ENCODE measurements around the gene NFATC2IP. TPM values are rescaled to one million over a fixed set of nuclear protein-coding genes. Genes with fewer than 3 reads are reported as not detected.

Gene NFATC2IP
- total and polyA plus RNA-seq, 9 of the 15 experiments (the other 6 are each of a cell fraction or from before 2014, with no cell fraction given), result 15.6 to 106 (median 46.9) TPM

DNA sequence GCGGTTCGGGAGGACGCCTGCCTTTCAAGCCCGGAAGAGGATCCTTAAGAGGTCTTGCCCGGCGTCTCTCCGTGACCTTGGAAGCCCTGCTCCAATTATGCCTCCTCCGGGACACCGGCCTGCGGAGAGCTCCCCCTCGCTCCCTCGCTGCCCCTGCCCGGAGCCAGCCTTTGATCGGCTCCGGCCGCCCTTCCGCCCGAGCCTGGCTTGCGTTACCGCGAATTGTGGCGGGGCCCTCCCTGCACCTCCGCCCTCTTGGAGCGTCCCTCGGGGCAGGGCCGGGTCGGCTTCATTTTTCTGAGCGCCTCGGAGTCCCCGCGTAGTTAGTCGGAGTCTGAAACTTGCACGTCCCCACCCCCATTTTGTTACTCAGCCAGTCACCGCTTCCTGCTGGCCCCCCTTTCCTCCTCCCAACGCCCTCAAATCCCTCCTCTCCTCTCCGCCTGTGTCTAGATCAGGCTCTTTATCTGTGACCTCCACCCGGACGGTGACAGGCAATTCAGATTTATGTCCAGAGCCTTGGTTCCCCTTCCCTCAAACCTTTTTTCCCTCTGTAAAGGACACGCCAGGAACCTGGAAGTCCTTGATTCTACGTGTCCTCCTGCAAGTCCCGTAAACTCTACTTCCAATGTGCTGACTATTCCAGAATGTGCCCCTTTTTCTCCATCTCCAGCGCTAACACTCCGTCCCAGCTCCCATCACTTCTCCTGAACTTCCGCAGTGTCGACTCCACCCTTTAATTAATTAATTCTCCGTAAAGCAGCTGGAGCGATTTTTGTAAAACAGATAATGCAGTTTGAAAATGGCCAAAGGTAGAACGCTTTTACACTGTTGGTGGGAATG, 25.1 kb upstream of the NFATC2IP start (continued):
- TF ChIP-seq, protein P1, sequence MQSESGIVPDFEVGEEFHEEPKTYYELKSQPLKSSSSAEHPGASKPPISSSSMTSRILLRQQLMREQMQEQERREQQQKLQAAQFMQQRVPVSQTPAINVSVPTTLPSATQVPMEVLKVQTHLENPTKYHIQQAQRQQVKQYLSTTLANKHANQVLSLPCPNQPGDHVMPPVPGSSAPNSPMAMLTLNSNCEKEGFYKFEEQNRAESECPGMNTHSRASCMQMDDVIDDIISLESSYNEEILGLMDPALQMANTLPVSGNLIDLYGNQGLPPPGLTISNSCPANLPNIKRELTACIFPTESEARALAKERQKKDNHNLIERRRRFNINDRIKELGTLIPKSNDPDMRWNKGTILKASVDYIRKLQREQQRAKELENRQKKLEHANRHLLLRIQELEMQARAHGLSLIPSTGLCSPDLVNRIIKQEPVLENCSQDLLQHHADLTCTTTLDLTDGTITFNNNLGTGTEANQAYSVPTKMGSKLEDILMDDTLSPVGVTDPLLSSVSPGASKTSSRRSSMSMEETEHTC (IDR thresholded peaks at IDR 0.05), result peak; percentile 15; the same call in 1 of the 2 replicates
- TF ChIP-seq ZKSCAN3 (CRISPR knock-in tag; IDR thresholded peaks at IDR 0.05), result no peak
- TF ChIP-seq, protein P2, sequence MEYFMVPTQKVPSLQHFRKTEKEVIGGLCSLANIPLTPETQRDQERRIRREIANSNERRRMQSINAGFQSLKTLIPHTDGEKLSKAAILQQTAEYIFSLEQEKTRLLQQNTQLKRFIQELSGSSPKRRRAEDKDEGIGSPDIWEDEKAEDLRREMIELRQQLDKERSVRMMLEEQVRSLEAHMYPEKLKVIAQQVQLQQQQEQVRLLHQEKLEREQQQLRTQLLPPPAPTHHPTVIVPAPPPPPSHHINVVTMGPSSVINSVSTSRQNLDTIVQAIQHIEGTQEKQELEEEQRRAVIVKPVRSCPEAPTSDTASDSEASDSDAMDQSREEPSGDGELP (CRISPR knock-in tag; IDR thresholded peaks at IDR 0.05; ENCODE audit: borderline replicate concordance), result 0 out of 2 replicates have a peak, but pooled peaks have one; percentile 38
- TF ChIP-seq ETV5 (CRISPR knock-in tag; IDR thresholded peaks at IDR 0.05; ENCODE audit: low read depth), result peak; percentile 76
- TF ChIP-seq ZNF699 (CRISPR knock-in tag; IDR thresholded peaks at IDR 0.05; ENCODE audit: insufficient replicate concordance), result no peak
- no peak for TF ChIP-seq SAP30 (IDR thresholded peaks at IDR 0.05; ENCODE audit: borderline replicate concordance, insufficient read depth, low read depth, low read length, poor library complexity, severe bottlenecking)
- TF ChIP-seq ZC3H11A (IDR thresholded peaks at IDR 0.05; ENCODE audit: low read depth, low read length), result no peak
- TF ChIP-seq, protein P3, sequence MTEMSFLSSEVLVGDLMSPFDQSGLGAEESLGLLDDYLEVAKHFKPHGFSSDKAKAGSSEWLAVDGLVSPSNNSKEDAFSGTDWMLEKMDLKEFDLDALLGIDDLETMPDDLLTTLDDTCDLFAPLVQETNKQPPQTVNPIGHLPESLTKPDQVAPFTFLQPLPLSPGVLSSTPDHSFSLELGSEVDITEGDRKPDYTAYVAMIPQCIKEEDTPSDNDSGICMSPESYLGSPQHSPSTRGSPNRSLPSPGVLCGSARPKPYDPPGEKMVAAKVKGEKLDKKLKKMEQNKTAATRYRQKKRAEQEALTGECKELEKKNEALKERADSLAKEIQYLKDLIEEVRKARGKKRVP (CRISPR knock-in tag; IDR thresholded peaks at IDR 0.05), result peak; percentile 71; the same call in 1 of the 2 replicates
- TF ChIP-seq, protein P4, sequence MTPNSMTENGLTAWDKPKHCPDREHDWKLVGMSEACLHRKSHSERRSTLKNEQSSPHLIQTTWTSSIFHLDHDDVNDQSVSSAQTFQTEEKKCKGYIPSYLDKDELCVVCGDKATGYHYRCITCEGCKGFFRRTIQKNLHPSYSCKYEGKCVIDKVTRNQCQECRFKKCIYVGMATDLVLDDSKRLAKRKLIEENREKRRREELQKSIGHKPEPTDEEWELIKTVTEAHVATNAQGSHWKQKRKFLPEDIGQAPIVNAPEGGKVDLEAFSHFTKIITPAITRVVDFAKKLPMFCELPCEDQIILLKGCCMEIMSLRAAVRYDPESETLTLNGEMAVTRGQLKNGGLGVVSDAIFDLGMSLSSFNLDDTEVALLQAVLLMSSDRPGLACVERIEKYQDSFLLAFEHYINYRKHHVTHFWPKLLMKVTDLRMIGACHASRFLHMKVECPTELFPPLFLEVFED (CRISPR knock-in tag; conservative IDR thresholded peaks at IDR 0.05), result peak; percentile 18; the same call in 1 of the 2 replicates
- no peak for TF ChIP-seq ZNF239 (CRISPR knock-in tag; IDR thresholded peaks at IDR 0.05)
- TF ChIP-seq, protein P5, sequence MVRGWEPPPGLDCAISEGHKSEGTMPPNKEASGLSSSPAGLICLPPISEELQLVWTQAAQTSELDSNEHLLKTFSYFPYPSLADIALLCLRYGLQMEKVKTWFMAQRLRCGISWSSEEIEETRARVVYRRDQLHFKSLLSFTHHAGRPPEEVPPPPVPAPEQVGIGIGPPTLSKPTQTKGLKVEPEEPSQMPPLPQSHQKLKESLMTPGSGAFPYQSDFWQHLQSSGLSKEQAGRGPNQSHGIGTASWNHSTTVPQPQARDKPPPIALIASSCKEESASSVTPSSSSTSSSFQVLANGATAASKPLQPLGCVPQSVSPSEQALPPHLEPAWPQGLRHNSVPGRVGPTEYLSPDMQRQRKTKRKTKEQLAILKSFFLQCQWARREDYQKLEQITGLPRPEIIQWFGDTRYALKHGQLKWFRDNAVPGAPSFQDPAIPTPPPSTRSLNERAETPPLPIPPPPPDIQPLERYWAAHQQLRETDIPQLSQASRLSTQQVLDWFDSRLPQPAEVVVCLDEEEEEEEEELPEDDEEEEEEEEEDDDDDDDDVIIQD (CRISPR knock-in tag; IDR thresholded peaks at IDR 0.05), result no peak
- TF ChIP-seq, protein P6, sequence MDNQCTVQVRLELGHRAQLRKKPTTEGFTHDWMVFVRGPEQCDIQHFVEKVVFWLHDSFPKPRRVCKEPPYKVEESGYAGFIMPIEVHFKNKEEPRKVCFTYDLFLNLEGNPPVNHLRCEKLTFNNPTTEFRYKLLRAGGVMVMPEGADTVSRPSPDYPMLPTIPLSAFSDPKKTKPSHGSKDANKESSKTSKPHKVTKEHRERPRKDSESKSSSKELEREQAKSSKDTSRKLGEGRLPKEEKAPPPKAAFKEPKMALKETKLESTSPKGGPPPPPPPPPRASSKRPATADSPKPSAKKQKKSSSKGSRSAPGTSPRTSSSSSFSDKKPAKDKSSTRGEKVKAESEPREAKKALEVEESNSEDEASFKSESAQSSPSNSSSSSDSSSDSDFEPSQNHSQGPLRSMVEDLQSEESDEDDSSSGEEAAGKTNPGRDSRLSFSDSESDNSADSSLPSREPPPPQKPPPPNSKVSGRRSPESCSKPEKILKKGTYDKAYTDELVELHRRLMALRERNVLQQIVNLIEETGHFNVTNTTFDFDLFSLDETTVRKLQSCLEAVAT (IDR thresholded peaks at IDR 0.05), result 0 out of 4 replicates have a peak, but pooled peaks have one; percentile 40 to 58
- TF ChIP-seq, protein P7, sequence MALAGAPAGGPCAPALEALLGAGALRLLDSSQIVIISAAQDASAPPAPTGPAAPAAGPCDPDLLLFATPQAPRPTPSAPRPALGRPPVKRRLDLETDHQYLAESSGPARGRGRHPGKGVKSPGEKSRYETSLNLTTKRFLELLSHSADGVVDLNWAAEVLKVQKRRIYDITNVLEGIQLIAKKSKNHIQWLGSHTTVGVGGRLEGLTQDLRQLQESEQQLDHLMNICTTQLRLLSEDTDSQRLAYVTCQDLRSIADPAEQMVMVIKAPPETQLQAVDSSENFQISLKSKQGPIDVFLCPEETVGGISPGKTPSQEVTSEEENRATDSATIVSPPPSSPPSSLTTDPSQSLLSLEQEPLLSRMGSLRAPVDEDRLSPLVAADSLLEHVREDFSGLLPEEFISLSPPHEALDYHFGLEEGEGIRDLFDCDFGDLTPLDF (CRISPR knock-in tag; IDR thresholded peaks at IDR 0.05), result no peak
- TF ChIP-seq EHMT2 (IDR thresholded peaks at IDR 0.05), result no peak
- TF ChIP-seq, protein P8, sequence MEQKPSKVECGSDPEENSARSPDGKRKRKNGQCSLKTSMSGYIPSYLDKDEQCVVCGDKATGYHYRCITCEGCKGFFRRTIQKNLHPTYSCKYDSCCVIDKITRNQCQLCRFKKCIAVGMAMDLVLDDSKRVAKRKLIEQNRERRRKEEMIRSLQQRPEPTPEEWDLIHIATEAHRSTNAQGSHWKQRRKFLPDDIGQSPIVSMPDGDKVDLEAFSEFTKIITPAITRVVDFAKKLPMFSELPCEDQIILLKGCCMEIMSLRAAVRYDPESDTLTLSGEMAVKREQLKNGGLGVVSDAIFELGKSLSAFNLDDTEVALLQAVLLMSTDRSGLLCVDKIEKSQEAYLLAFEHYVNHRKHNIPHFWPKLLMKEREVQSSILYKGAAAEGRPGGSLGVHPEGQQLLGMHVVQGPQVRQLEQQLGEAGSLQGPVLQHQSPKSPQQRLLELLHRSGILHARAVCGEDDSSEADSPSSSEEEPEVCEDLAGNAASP (IDR thresholded peaks at IDR 0.05), result no peak

Data from K562 (cell line).